ENCODE data around the gene FOXD4L3.
"Not testable (repeated sequence)": the region's sequence is repeated elsewhere in the genome, so short reads cannot be mapped to it uniquely, and the experiment has no call there.

- TF ChIP-seq CTCF, POLR2A (IDR thresholded peaks at IDR 0.05): not testable (repeated sequence)
Observed at GRCh38 chr9:68332122-68332521, 29.5 kb downstream of the FOXD4L3 start.
